Frontal cortex (tissue), 4 donors: Measurements from ENCODE around the gene INPP5B. TPM values are rescaled to one million over a fixed set of nuclear protein-coding genes. Genes with fewer than 3 reads are reported as not detected.

Experiments used
- DNase-seq, 2 donors: peaks; one replicate each; pipeline ENCODE4 v3.0.0; 2012; ENCODE audit warnings: low spot score in 2 of 2
- FAIRE-seq: peaks from 2 replicates; lab custom pipeline; 2012; peaks lifted over from hg19 to GRCh38; lab: Jason Lieb, UNC
- total RNA-seq: library from RNA; depleted of rRNA; stranded (reverse); fragments of >200 nt; gene quantifications from one replicate; pipeline ENCODE4 v1.2.3, GENCODE V29; 2014
- donor health status: control.
- donor health status: control.
- donor health status: control.

The INPP5B gene
- total RNA-seq, 1 donor from 2014 or later, result 13.9 TPM

DNA sequence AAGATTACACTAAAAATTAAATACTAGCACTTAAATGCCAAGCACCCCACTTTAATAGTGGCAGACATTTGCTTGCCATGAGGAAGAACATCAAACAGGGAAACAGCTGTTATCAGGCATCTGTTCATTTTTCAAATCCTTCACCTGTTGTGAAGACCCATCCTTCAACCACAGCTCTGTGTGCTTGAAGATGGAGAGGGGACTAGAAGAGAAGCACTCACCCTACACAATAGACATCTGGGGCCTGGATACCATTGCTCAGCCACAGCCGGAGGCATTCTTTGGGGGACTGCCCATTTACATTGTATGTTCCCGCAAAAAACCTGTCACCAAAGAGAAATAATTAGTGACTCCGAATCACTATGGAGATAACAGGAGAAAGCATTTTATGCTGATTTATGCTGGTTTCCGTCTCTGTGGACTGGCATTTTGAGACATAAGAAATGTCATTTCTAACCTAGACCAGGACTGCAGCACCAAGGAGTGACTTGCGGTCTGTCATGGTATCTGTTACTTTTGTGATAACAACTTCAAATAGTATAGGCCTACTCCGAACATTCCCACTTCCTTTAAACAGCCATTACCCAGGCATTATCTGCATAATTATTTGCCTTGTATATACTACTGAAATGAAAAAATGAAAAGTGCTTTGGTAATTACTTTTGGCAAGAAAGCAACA is 58.7 kb downstream of the INPP5B start:
- no peak for FAIRE-seq
- no peak for DNase-seq

DNA sequence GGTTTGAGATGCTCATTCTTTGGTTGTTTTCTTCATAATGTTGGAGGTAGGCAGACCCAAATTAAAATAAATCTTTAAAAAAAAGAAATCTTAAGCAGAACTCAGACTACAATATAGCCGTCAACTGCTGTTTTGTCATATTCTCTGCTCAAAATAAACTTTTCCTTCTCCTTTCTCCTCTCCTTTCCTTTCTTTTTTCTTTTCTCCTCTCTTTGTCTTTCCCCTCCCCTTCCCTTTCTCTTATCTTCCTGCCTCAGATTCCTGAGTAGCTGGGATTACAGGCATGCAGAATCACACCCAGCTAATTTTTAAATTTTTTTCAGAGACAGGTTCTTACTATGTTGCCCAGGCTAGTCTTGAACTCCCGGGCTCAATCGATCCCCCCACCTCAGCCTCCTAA is 62.7 kb downstream of the INPP5B start:
- no peak for DNase-seq
- FAIRE-seq, result no peak

GRCh38 chr1:37883671-37884070 is 63.2 kb downstream of the INPP5B start:
- no peak for FAIRE-seq
- no peak for DNase-seq

DNA sequence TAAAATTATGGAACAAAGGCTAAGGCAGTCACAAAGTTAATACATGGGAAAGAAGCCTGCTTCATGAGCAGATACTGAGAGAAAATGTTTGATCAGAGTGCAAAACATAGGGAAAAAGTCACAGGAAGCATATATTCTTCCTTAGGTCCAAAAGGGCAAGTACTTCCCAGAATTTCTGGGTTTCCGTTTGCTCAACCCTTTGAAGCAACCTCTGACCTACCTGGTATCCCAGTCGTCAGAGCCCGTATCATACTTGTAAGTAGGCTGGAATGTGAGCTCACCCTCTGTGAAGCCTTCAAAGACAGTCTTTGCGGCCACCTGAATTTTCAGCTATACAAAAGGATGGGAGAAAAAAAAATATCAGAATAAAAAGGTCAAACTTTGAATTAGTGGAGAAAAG is 67.0 kb downstream of the INPP5B start:
- DNase-seq, result no peak
- FAIRE-seq, result no peak

GRCh38 chr1:37878071-37878470 is 68.8 kb downstream of the INPP5B start:
- DNase-seq (no peak), FAIRE-seq (no peak)

GRCh38 chr1:37875833-37876232 is 71.0 kb downstream of the INPP5B start:
- FAIRE-seq, result no peak
- DNase-seq, result no peak

DNA sequence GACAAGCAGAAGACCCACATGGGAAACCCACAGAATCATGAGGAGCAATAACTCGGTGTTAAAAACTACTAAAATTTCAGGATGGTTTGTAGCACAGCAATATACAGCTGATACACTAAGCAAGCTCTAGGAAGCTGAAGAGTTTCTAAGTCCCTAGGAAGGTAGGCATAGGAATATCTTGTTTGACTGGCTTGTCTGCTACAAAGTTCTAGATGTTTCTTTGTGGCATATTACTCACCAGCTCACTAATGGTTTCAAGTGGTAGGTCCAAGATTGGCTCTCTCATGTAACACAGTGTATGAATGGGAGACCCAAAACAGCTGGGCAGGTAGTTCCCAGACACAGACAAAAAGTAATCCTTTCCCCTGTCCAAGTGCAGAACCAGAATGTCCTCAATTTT is 74.2 kb downstream of the INPP5B start:
- DNase-seq (no peak), FAIRE-seq (no peak)

GRCh38 chr1:37868466-37868865 is 78.4 kb downstream of the INPP5B start:
- FAIRE-seq (no peak), DNase-seq (no peak)

GRCh38 chr1:37867784-37868183 is 79.1 kb downstream of the INPP5B start:
- FAIRE-seq (no peak), DNase-seq (no peak)

DNA sequence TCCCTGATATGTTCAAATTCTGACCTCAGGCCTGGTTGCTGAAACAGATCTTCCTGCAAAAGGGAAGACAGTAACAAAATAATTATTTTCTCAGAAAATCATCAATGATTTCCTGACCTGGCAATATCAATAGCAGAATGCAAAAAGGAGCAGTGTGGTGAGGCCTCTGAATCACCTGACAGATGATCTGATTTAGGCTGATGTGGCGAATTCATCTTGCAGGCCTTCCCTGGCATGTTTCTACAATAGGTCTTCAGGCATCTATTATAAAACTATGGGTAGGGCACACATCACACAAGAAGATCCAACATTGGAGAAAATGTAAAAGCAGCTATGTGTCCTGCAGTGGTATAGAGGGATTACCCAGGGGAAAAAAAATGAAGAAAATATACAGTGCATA is 80.4 kb downstream of the INPP5B start:
- FAIRE-seq (no peak), DNase-seq (no peak)

- no peak for DNase-seq
- FAIRE-seq, result no peak
Measured at GRCh38 chr1:37865348-37866120, 81.3 kb downstream of the INPP5B start.

DNA sequence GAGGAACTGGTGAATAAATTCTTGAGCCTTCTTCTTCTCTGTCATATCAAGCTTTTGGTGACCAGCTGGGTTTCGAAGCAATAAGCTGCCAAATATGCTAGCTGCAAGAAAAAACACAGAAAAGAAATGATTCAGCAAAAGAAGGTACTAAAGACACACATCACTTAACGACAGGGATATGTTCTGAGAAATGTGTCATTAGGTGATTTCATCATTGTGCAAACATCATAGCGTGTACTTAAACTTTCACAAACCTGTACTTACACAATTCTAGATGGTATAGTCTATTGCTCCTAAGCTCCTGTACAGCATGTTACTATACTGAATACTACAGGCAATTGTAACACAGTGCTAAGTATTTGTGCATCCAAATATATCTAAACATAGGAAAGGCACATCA is 84.5 kb downstream of the INPP5B start:
- DNase-seq, result no peak
- no peak for FAIRE-seq

DNA sequence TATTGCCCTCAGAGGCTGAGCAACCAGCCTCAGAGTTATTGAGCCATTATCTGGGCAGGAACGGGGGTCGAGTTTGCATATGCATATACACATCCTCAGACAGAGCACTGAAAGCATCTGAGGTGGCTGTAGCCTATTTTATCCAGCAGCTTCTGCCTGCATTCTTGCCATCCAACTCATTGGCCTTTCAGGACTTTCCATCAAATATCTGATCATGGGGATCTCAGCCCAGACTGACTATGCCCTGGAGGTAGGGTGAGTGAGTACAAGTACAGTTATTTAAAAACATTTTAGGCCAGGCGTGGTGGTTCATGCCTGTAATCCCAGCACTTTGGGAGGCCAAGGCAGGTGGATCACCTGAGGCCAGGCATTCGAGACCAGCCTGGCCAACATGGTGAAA is 85.7 kb downstream of the INPP5B start:
- no peak for FAIRE-seq
- no peak for DNase-seq

DNA sequence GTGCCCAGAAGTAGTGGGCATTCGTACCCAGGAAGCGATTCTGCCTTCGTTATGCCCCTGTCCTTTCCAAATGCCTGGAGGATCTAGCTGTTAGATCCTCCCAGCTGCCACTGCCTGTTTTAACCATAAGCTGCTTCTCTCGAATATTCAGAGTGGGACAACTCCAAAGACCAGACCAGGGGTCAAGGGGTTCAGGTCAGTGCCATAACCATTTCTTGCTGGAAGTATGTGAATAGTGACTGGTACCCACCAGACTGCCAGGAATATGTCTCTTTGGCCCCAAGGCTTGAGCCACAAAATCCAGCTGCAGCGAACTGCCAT is 86.5 kb downstream of the INPP5B start:
- FAIRE-seq, result no peak
- peak in 1 of 2 donors; percentile 19 for DNase-seq

GRCh38 chr1:37859507-37860345 is 87.1 kb downstream of the INPP5B start, which contains the start of gene MTF1:
Gene MTF1 (minus strand): TSS chr1:37859592. CDS start chr1:37857658, 1,934 bp downstream.
- FAIRE-seq (peak; percentile 17), DNase-seq (peak; percentile 97 to 99)

DNA sequence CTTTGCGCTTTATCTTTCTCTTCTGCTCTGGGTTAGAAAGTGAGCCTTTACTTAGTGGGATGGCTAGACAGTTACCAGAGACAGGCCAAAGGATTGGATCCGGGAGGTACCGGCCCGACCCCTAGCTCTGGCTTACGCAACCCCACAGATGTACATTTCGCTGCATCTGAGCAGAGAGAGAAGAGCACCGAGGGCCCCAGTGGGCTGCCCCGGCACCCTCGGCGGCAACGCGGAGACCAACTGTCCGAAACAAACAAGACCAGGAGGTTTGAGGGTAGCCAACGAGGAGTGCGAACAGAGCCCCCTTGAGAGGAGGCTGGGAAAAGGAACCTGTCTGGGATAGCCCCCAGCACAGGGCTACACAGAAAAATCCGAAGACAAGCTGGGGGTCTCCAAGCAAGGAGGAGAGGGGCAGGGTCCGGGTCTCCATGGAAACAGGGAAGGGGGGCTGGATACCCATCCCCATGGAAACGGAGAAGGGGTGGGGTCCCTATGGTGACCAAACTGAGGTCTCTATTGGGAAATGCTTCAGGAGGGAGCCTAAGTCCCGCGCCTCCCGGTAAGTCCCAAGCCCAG is 87.8 kb downstream of the INPP5B start:
- peak; percentile 14 to 24 for DNase-seq

GRCh38 chr1:37854406-37854805 is 92.4 kb downstream of the INPP5B start:
- no peak for DNase-seq
- no peak for FAIRE-seq

More for the DNA sequence above, 87.8 kb downstream of the INPP5B start:
- FAIRE-seq, result no peak

GRCh38 chr1:37853157-37853556 is 93.7 kb downstream of the INPP5B start:
- FAIRE-seq (no peak), DNase-seq (no peak)

- FAIRE-seq, result no peak
- DNase-seq, result no peak
Measured at GRCh38 chr1:37851782-37852210, 95.1 kb downstream of the INPP5B start.

DNA sequence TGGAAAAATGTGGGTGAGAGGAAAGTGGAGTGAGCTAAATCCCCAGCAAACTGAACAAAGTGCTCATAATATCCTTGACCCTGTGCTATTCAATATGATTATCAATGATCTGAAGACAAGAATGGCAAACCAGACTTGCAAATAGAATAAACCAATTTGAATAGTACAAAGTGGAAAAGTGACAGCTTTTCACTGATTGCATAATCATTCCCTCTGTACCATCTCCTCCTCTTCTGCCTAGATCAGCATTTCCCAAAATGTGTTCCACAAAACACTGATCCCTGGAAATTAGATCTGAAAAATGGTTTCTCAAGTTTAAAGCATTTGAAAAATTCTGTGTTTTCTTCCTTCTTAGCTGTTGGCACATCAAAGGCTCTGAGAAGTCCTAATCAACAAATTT is 95.6 kb downstream of the INPP5B start:
- DNase-seq (no peak), FAIRE-seq (no peak)
